Measurements from ENCODE around the gene DUSP10. TPM values are rescaled to one million over a fixed set of nuclear protein-coding genes. Genes with fewer than 3 reads are reported as not detected.
A peak's percentile ranks its signal among the peaks of the same experiment; 100 is the strongest.

Gene DUSP10
- total and polyA plus RNA-seq, 12 donors = 1.8 to 9.7 (median 3.8) TPM

- H3K4me3 ChIP-seq = no peak overlapping the region
- intact Hi-C loops (cut with DNase I) = no loop called here
- H3K27ac ChIP-seq = no peak overlapping the region
- ATAC-seq = no peak
- H3K9me3 ChIP-seq = no peaks in the 10 kb centered on the region
- peaks cover 0 to 68% (median 5%) of the 10 kb centered on the region in 9 donors for H3K4me1 ChIP-seq
- no peaks in the 10 kb centered on the region for H3K27me3 ChIP-seq
- TF ChIP-seq CTCF (IDR thresholded peaks at IDR 0.05) = no peak
- no peak for DNase-seq
- 93 to 99% methylated on average over 12 of the region's 12 CpGs for whole genome bisulfite sequencing, 2 donors
- H3K36me3 ChIP-seq = peaks cover 0 to 50% (median 0%) of the 10 kb centered on the region in 9 donors
These were observed 35.7 kb downstream of the DUSP10 start for GRCh38 chr1:221706191-221706590.

GRCh38 chr1:221704306-221704705, 37.6 kb downstream of the DUSP10 start:
- Histone ChIP-seq H3K4me1 (peaks cover 0 to 49% (median 5%) of the 10 kb centered on the region in 9 donors), H3K9me3 (no peaks in the 10 kb centered on the region), H3K36me3 (peaks cover 0 to 56% (median 0%) of the 10 kb centered on the region in 9 donors), H3K4me3 (no peak overlapping the region), H3K27me3 (no peaks in the 10 kb centered on the region), H3K27ac (peak overlapping the region in 2 of 10 donors; percentile 15 to 75)
- intact Hi-C loops (cut with DNase I) = no loop called here
- 80 to 83% methylated on average over 1 of the region's 1 CpG for WGBS, 2 donors
- TF ChIP-seq CTCF (IDR thresholded peaks at IDR 0.05) = no peak
- DNase-seq (no peak), ATAC-seq (peak in 1 of 8 donors; percentile 46)

GRCh38 chr1:221701570-221702186, 40.2 kb downstream of the DUSP10 start:
- intact Hi-C loops (cut with DNase I) = no loop called here
- WGBS, 2 donors = 94 to 97% methylated on average over 1 of the region's 1 CpG
- no peak overlapping the region for H3K4me3 ChIP-seq
- no peak for TF ChIP-seq CTCF (IDR thresholded peaks at IDR 0.05)
- no peaks in the 10 kb centered on the region for H3K27me3 ChIP-seq
- H3K27ac ChIP-seq = no peak overlapping the region
- DNase-seq (no peak), ATAC-seq (no peak)
- H3K9me3 ChIP-seq = no peaks in the 10 kb centered on the region
- H3K36me3 ChIP-seq = peaks cover 0 to 56% (median 0%) of the 10 kb centered on the region in 9 donors
- H3K4me1 ChIP-seq = peaks cover 0 to 31% (median 0%) of the 10 kb centered on the region in 9 donors

GRCh38 chr1:221700948-221701347, 40.9 kb downstream of the DUSP10 start:
- 75 to 98% methylated on average over 2 of the region's 2 CpGs for WGBS, 2 donors

More at GRCh38 chr1:221700948-221701347, 40.9 kb downstream of the DUSP10 start:
- no peak for DNase-seq
- H3K27ac ChIP-seq = no peak overlapping the region
- intact Hi-C loops (cut with DNase I) = no loop called here
- no peaks in the 10 kb centered on the region for H3K27me3 ChIP-seq
- ATAC-seq = no peak
- H3K36me3 ChIP-seq = peaks cover 0 to 53% (median 0%) of the 10 kb centered on the region in 9 donors
- TF ChIP-seq CTCF (IDR thresholded peaks at IDR 0.05) = no peak
- H3K4me1 ChIP-seq = peaks cover 0 to 30% (median 0%) of the 10 kb centered on the region in 9 donors
- H3K4me3 ChIP-seq = no peak overlapping the region
- H3K9me3 ChIP-seq = no peaks in the 10 kb centered on the region

All from heart right ventricle (tissue), 16 donors.